CD4-positive, alpha-beta T cell treated with Interleukin-17A for 4 hours (primary cell): ENCODE results near the gene GOLGA7B.

ENCODE experiments used
- DNase-seq: peaks from one replicate; pipeline ENCODE4 v3.0.0-alpha.2; 2020; ENCODE audit warnings: mixed read lengths

The GOLGA7B gene

DNA sequence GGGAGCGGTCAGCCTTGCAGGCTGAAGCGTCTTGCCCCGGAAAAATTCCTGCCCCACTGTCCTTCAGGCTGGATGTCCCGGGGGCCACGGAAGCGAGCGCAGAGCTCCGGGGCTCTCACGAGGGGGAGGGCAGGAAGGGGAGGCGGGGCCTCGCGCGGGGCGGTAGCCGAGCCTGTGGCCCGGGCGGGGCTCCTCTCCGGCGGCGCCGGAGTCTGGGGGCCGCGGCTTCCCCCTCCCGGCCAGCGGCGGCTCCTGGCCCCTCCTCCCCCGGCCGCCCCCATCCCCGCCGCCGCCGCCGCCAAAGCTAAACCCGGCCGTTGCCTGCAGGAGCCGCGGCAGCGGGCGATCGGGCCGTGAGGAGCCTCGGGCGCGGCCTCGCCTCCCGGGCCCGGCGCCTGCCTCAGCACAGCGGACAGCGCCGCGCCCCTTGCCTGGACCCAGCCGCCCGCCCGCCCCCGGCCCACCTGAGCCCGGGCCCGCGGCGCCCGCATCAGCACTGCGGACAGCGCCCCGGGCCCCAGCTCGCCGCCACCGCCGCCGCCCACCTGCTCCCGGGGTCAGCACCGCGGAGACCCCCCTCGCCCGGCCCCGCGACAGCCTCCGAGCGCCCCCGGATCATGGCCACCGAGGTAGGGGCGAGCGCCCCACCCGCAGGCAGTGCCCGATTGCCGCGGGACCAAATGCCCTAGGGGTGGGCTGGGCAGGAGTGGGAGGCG lies at the start of gene GOLGA7B:
TSS of gene GOLGA7B (plus strand) at position 157 of the 716 bp plus-strand sequence. CDS start at position 618, 461 bp downstream.
- DNase-seq: peak; percentile 79

DNA sequence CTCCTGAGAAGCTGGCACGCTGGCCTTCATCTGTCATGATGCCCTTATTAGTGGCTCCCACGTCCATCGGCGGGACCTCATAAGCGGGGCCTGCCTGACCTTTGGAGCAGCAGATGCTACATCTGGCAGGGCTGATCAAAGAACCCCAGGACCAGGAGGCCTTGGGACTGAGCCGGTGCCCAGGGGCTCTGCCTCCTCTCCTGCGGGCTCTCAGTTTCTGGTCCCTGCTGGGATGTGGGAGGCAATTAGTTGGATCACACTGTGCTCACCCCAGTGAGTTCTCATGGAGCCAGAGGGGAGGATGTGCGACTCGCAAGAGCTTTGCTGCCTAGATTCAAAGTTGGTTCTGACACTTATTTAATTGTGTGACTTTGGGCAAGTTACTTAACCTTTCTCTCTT lies 49.2 kb upstream of the GOLGA7B start:
- DNase-seq: no peak

DNA sequence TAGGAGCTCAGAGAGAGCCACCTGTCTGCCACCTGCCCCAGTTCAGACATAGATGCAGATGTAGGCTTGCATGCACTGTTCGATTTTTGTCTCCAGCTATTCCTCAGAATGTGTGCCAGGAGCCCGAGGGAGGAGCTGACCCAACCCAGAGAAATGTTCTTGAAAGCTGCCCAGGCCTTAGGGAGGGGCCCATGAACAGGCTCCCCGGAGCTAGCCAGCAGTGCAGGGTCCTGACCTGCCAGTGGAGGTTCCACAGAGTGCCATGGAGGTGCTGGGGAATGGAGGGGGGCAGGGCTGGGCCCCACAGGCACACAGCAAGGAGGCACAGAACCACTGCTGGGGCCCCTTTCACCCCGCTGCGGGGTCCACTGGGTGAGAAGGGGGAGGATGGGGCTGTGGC lies 48.2 kb upstream of the GOLGA7B start:
- no peak for DNase-seq

DNA sequence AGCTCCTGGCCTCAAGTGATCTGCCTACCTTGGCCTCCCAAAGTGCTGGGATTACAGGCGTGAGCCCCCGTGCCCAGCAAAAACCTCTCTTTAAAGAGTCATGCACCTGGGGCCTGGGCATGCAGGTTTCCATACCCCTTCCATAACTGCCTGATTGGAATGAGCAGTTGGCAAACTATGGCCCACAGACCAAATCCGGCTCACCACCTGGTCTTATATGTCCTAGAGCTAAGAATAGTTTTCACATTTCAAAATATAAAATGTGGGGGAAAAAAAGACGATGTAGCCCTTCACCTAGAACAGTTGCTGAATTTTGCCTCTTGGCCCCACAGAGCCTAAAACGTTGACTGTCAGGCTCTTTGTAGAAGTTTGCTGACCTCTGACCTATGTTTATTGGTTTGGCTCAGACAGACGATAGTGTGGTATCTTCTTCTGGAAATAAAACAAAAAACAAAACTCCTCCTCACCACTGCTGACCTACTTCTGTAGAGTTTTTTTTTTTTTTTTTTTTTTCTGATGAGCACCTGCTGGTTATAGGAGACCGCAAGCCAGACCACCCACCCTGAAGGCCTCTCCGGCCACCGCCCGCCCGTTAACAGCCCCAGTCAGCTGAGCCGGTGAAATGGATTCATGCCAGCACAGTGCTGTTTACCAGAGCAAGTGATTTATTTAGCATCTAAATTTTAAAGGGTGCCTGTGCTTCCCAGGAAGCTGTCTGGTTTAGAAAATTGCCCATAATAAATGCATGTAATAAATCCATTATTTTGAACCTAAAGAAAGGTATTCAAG lies 44.4 kb upstream of the GOLGA7B start:
- DNase-seq: no peak

DNA sequence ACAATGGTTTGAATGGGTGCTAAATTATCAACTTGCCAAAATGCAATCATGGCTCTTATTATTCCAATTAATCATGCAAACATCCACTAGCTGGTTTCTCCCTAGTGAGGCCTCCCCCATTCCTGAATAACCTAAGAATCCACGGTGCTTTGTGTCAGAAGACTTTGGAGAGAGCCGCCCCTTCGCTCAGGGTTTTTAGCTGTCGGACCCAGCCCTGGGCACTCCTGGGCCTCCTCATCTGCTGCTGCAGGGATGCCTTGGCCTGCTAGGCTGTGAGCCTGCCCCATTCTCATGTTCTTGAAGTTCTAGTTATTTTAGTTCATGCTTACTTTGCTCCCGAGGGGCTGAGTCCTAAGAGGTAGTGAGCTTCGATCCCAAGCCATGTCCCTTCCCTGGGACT lies 43.7 kb upstream of the GOLGA7B start:
- DNase-seq: no peak

DNA sequence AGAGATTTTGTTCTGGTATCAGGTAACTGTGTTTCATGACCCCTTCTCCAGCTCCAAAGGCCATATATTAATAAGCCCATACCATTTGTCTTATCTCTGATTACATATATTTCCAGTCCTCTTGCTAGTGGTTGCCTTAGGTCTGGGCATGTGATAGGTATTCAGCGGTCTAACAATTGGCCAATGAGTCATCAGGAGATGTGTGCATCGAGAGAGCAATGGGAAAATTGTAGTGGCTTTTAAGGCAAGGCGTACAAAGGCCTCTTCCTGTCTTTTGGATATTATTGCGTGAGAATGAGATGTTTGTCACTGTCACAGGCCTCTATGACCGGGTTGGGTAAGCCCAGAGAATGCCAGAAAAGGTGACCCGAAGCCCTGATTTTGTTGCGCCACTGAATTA lies 39.2 kb upstream of the GOLGA7B start:
- no peak for DNase-seq

DNA sequence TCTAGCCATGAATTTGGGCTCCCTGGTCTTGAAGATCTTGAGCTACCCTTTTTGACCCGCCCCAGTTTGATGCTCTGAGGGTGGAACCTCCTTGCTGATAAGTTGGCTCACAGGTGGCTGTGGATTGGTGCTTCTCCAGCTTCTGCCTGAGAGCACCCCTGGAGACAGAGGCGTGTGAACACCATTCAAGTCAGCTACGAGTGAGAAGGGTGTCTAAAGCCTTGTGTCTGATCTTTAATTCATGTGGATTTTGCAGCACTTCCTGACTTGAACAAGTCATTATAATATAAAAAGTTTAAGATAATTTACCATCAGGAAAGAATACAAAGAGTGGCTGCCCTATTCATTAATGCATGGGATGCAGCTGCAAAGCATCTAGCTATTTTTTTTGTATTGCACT lies 37.7 kb upstream of the GOLGA7B start:
- no peak for DNase-seq

DNA sequence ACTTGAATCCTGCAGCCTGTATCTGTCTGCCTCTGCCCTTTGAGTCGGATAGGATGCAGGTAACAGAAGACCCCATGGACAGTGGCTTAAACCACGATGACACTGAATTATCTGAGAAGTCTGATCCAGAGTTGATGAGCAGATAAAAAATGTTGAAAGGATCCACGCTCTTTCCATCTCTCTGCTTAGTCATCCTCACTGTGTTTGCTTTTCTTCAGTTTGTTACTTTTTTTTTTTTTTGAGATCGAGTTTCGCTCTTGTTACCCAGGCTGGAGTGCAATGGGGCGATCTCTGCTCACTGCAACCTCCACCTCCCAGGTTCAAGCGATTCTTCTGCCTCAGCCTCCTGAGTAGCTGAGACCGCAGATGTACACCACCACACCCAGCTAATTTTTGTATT lies 36.9 kb upstream of the GOLGA7B start:
- no peak for DNase-seq

DNA sequence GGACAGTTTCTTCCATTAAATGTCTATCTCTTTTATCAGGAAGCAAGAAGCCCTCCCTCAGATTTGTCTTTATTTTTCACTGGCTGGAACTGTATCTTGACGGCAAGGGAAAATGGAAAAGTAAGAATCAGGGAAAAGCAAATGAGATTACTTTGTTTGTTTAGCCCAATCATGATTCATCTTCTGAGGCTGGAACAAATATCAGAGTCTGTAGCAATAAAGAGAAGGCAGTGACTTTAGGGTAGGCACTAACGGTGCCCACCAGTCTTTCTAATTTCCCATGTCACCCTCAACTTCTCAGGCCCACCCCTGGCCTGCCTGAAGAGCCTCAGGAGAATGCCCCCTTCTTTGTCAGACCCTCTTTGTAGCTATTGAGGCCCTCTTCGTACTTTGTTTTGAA lies 36.3 kb upstream of the GOLGA7B start:
- no peak for DNase-seq

DNA sequence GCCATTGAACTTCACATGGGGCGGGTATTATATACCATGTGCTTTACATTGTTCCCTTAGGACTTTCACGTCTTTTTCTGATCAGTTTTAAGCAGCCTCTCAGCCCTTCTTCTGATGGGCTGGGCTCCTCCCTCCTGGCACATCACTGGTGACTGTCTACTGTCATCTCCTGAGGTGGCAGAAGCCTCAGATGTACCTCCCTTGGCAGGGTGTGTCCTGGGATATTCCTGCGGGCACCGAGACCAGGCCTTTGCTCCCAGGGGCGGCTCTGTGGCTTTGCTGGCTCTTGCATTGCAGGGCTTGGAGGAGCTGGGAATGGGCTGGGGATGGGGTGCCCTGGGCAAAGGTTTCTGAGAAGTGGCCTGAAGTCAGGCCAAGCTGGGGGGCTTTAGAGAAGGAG lies 34.6 kb upstream of the GOLGA7B start:
- DNase-seq: no peak

DNA sequence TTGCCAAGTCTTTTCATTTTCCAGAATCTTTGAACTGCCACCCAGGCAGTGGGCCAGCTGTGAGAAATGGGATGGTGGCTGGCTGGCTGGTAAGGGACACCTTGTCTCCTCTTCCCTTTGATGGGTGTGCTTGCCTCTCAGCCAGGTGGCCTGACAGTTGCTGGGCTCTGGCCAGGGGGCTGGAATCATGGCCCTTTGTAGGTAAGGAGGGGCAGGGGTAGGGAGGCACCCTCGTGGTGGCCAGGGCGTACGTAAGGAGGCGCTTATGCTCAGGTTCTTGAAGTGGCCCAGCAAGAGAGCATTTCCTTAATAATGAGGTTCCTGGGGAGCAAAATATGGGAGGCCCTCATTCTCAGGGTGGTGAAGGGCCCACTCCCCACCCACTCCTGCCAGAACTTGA lies 33.0 kb upstream of the GOLGA7B start:
- DNase-seq: no peak

DNA sequence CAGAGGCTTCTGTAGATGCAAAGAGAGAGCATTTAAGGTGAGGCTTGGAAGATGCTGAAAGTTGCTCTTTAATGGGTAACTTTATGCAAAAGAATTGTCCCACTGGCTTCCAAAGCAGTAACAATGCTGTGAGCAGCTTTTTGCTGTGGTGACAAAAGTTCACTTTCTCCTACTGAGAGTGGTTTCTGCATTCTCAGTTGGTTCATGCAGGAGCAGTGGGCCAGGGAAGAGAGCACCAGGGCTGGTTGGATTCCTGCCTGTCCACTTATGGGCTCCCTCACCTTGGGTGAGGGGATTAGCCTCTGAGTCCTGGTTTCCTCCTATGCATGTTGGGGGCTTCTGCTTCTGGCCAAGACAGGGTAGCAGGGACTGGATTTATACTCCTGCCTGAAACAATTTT lies 31.1 kb upstream of the GOLGA7B start:
- no peak for DNase-seq

DNA sequence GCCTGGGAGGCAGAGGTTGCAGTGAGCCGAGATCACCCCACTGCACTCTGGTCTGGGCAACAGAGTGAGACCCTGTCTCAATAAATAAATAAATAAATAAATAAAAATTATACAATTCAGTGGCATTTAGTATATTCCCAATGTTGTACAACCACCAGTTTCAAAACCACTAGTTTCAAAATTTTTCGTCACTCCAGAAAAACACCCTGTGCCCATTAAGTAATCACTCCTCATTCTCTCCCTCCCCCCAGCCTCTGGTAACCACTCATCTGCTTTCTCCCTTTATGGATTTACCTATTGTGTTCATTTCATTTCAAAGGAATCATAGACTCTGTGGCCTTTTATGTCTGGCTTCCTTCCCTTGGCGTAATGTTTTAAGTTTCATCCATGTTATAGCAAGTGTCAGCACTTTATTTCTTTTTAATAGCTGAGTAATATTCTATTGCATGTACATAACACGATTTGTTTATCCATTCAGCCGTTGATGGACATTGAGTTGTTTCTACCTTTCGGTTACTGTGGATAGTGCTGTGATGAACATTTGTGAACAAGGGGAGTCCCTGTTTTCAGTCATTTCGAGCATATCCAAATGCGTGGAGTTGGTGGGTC lies 29.4 kb upstream of the GOLGA7B start:
- no peak for DNase-seq

DNA sequence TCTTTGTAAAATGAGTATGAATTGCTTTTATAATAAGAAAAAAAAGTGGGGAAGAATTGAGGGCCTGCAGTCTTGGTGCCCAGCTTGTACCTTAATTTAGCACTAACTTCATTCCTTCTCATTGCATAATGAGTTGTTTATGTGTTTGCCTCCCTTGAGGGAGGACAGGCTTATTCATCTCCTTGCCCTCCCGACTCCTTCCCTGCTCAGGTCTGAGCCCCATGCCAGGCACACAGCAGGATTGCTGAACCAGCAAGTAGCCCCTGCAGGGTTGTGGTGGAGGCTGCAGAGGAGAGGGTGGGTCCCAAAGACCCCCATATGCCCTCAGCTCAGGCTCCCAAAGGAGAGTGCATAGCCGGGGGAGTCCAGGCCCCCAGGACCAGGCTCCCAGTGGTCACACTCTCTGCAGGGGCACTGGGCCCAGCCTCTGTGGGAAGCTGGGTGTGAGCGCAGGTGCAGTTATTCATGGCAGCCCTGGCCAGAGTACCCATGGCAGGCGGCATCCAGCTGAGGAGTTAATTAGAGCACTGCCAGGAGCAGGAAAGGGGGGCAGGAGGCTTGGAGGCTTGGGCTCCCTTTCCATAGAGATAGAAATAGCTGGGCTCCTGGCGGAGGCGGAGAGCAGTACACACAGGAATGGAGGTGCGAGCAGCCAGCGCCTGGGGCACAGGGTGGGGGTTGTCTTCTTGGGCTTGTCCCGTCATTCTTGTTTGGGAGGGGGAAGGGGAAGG lies 28.2 kb upstream of the GOLGA7B start:
- DNase-seq: no peak

DNA sequence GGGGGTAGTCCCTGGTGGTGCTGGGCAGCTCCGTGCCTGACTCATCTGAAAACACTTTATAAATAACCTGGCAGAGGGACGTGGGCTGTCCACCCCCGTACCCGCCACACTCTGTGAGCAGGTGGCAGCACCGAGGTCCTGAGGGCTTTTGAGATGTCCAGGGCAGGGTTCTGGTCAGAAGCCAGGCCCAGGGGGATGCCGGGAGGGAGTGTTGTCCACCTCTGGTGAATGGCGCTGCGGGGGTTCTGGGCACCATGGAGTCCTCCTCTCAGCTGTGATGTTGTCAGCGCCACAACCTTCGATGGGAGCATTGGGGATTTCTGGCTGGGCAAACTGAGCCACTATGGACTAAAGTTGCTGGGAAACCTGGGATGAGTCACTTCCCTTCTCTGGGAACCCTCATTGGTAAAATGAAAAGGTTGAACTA lies 27.4 kb upstream of the GOLGA7B start:
- no peak for DNase-seq

DNA sequence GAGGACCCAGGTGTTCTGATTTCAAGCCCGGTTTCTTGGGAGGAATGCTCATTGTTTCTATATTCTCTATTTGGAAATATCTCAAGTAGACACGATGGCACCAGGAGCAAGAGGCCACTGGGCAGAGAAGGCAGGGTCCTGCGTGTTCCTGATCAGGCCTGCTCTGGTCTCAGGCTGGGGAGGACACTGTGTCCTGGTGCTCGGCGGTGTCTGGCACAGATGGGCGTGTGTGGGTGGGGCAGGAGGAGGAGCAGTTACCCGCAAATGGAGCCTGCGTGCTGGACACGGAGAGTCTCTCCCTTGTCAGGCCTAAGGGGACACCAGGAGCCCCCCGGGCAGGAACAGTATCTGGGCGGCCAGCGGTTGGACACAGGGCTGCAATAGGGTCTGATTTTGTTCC lies 25.9 kb upstream of the GOLGA7B start:
- DNase-seq: no peak

DNA sequence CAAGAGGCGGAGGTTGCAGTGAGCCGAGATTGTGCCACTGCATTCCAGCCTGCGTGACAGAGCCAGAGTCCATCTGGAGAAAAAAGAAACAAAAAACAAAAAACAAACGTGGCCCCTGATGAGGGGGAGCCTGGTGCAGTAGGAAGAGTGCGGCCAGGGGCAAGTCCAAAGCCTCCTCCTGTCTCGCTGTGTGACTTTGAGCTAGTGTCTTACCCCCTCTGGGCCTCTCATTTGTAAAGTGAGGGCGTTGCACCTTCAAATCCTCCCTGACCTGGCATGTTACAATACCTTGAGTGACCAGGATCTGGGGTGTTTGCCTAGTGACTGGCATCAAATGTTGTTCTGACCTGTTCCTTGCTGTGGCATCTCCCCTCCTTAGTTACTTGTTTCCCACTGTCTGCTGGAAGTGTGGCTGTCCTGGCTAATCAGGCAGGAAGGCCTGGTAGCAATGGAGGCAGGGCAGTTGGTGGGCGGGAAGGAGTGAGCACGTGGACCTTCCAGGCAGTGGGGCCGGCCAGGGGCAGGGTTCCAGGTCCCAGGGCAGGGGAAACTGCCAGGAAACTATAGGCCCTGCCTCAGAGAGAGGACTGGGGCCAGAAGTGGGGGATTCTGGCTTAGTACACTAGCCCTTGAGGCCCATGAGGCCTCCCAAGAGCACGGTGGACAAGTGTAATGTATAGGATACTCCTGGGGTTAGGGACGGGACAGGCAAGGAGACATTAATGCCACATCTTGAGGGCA lies 24.5 kb upstream of the GOLGA7B start:
- no peak for DNase-seq

DNA sequence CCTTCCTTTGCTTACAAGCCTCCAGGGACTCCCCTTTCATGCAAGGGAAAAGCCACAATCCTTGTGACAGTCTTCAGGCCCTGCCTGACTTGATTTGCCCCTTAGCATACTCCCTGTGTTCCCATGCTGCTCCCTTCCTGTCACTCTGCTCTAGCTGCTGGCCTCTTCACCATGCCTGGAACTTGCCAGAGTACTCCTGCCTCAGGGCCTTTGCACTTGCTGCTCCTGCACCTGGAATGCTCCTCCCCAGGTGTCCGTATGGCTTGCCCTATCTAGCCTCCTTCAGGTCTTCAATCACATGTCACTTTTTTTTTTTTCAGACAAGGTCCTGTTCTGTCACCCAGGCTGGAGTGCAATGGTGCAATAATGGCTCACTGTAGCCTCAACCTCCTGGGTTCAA lies 22.8 kb upstream of the GOLGA7B start:
- no peak for DNase-seq

DNA sequence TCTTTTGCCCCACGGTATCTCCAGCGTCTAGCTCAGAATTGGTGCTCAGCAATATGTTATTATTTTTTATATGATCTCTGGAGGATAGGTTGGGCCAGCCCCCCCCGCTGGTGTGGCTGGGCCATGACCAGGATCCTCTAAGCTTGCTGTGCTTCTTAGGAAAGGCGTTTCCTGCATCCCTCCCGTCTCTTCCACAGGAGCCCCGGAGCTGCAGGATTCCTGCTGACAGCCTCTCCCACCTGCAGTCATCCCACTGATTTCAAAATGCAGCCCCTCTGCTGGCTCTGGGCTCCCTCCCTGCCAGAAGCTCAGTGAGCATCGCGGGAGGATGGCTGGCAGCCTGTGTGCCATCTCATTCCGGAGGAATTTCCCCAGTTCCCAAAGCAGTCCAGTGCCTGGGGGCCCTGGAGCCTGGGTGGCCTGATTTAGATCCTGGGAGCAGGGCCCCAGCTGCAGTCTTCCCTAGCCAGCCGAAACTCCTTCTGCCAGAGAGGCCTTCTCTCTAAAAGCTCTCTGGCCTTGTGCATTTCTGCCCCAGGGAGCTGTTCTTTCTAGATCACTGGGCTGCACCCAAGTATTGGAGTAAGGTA lies 21.8 kb upstream of the GOLGA7B start:
- DNase-seq: no peak

DNA sequence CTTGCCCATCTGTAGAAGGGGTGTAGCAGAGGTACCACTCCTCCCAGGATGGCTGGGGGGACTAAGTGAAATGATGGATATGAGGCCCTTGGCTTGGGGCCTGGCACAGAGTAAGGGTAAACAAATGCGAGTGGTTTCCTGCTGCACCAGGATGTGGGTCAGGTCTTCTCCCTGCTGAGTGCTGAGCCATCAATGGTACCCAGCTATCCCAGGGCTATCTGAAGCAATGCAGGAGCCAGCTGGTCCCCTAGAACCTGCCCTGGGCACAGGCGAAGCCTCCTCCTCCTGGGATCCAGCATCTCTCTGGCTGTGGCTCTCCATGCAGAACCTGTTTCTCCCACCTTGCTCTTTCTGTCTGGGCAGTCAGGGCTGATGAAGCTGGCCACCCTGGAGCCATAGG lies 20.9 kb upstream of the GOLGA7B start:
- peak; percentile 21 for DNase-seq

DNA sequence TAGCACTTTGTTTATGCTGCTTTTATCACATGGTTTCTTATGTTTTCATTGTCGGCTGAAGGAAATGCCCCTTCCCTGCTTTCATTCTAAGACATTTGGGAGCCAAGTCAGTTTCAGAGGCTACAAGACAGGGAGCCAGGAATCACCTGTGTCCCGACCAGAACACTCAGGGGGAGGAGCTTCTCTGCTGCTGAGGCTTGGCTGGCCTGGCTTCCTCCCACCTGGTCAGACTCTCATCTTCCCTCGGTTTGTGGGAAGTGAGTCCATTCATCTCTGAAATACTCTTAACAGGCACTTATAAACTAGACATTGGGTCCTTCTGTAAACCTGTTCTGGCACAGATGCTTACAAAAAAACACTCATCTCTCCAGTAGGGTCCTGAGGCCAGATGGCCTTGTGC lies 19.6 kb upstream of the GOLGA7B start:
- DNase-seq: no peak

DNA sequence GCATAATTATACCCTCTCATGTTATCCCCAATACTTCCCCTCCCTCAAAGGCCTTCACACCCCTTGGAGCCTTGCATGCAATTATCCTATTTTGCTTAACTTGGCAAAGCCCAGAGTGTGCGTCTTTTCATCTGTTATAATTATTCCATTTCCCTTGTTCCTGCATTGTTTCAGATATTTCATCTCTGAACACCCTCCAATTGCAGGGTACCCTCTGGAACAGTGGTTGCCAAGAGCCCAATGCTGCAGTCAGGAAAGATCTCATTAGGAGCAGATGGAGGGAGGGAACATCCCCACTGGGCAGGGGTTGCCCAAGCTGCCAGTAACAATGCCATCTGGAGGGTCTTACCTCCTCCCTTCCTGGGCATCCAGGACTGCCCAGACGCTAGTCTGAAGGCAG lies 18.4 kb upstream of the GOLGA7B start:
- no peak for DNase-seq
